WI38 (cell line): Measurements from ENCODE around the gene KLHL17.
A peak's percentile ranks its signal among the peaks of the same experiment; 100 is the strongest.
"Not testable (repeated sequence)": the region's sequence is repeated elsewhere in the genome, so short reads cannot be mapped to it uniquely, and the experiment has no call there.

ENCODE experiments used
- H3K4me3 ChIP-seq: 2 replicates; pipeline ENCODE4 v1.5.1; 2011; ENCODE audit warnings: low read depth, mild to moderate bottlenecking, control low read depth, low read length
- TF ChIP-seq, protein P1 (sequence below): IDR thresholded peaks from 2 replicates; pipeline ENCODE4 v1.5.1; 2012; ENCODE audit warnings: low read depth, mild to moderate bottlenecking, control low read depth, low read length

The KLHL17 gene

GRCh38 chr1:1003618-1004419 lies 43.4 kb downstream of the KLHL17 start:
- H3K4me3 ChIP-seq, result no peak overlapping the region

GRCh38 chr1:1004420-1004779 lies 44.0 kb downstream of the KLHL17 start:
- H3K4me3 ChIP-seq, result no peak overlapping the region
- TF ChIP-seq, protein P1, sequence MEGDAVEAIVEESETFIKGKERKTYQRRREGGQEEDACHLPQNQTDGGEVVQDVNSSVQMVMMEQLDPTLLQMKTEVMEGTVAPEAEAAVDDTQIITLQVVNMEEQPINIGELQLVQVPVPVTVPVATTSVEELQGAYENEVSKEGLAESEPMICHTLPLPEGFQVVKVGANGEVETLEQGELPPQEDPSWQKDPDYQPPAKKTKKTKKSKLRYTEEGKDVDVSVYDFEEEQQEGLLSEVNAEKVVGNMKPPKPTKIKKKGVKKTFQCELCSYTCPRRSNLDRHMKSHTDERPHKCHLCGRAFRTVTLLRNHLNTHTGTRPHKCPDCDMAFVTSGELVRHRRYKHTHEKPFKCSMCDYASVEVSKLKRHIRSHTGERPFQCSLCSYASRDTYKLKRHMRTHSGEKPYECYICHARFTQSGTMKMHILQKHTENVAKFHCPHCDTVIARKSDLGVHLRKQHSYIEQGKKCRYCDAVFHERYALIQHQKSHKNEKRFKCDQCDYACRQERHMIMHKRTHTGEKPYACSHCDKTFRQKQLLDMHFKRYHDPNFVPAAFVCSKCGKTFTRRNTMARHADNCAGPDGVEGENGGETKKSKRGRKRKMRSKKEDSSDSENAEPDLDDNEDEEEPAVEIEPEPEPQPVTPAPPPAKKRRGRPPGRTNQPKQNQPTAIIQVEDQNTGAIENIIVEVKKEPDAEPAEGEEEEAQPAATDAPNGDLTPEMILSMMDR, result no peak

More at GRCh38 chr1:1003618-1004419, 43.4 kb downstream of the KLHL17 start:
- TF ChIP-seq, protein P1, result no peak

GRCh38 chr1:1004780-1005697 lies 44.7 kb downstream of the KLHL17 start:
- H3K4me3 ChIP-seq, result no peak overlapping the region
- TF ChIP-seq, protein P1, result no peak

- no peak overlapping the region for H3K4me3 ChIP-seq
- TF ChIP-seq, protein P1, result no peak
These were observed 45.5 kb downstream of the KLHL17 start for GRCh38 chr1:1005774-1006304.

DNA sequence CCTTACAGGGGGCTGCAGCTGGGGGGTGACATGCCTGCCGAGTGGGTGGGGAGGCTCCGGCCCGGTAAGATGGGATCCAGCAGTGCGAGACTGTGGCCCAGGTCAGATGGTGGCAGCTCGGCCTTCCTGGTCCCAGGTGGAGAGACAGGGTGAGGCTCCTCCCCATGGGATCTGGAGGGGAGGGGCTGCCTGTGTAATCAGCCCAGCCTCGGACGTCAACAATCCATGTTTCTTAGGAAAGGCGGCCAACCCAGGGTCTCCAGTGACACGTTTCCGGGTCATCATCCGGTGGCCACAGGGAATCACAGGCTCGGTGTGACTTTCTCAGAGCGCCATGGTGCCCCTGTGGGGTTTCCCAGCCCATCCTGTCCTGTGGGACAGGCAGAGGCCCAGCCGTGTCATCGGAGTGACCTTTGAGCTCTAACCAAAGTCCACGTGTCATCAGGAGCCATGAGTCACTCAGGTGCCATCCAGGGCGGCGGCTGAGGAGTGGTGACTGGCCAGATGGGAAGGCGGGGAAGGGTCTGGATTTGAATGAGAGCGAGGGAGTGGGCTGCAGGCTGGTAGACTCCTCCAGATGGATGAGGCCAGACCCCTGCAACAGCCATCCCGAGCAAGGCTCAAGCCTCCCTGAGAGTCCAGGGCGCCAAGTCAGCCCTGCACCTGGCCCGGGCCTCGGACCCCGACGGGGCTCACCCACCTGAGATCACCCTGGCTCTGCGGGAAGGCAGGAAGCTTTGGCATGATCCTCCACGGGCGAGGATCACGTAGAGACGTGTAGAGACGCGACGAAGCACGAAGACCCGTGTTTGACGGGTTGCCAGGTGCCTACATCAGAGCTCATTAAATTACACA lies 46.1 kb downstream of the KLHL17 start:
- H3K4me3 ChIP-seq, result no peak overlapping the region
- TF ChIP-seq, protein P1, result no peak

GRCh38 chr1:1010131-1010530 lies 49.7 kb downstream of the KLHL17 start:
- not testable (repeated sequence) for H3K4me3 ChIP-seq

DNA sequence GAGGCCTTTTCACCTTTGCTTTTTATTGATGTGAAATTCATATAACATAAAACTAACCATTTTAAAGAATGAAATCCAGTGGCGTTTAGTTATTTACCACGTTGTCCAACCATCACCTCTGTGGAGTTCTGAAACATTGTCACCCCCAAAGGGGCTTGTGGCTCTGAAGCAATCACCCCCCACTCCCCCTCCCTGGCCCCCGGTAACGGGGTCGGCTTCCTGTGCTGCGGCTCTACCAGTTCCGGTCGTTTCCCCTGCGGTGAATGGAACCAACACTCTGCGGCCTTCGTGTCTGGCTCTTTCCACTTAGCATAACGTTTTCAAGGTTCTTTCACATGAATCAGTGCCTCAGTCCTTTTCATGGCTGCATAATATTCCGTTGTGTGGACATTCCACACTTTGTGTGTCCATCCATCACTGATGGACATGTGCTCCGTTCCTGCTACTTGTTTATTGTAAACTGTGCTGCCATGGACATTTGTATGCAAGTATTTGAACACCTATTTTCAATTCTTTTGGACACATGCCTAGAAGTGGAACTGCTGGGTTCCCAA lies 51.1 kb downstream of the KLHL17 start:
- H3K4me3 ChIP-seq, result no peak overlapping the region
- TF ChIP-seq, protein P1, result no peak

- peak overlapping the region; percentile 81 for H3K4me3 ChIP-seq
These were observed 52.3 kb downstream of the KLHL17 start for GRCh38 chr1:1012736-1013104.
